ENCODE data around the gene CCDC183.

Gene CCDC183

GRCh38 chr9:136850866-136851775 lies 55.0 kb downstream of the CCDC183 start:
- no peak for DNase-seq

GRCh38 chr9:136851941-136852663 lies 56.0 kb downstream of the CCDC183 start, which contains the start of gene MAMDC4:
TSS of gene MAMDC4 (plus strand) at chr9:136852346. CDS start at chr9:136852417, 71 bp downstream.
- DNase-seq = no peak

GRCh38 chr9:136852664-136853595 lies 56.8 kb downstream of the CCDC183 start:
- DNase-seq = no peak

- no peak for DNase-seq
Measured at GRCh38 chr9:136853596-136854112, 57.5 kb downstream of the CCDC183 start.

- no peak for DNase-seq
Measured at GRCh38 chr9:136854113-136854841, 58.1 kb downstream of the CCDC183 start.

- DNase-seq = no peak
Measured at GRCh38 chr9:136854842-136855460, 58.8 kb downstream of the CCDC183 start.

GRCh38 chr9:136855461-136856078 lies 59.4 kb downstream of the CCDC183 start:
- DNase-seq = no peak

GRCh38 chr9:136856079-136856476 lies 59.9 kb downstream of the CCDC183 start:
- no peak for DNase-seq

GRCh38 chr9:136856541-136857141 lies 60.5 kb downstream of the CCDC183 start:
- no peak for DNase-seq

- no peak for DNase-seq
Measured at GRCh38 chr9:136857166-136857565, 61.0 kb downstream of the CCDC183 start.
